ENCODE data around the gene ZMIZ1. TPM values are rescaled to one million over a fixed set of nuclear protein-coding genes. Genes with fewer than 3 reads are reported as not detected.

ZMIZ1 gene
- total RNA-seq, 1 experiment from 2014 or later = 28.4 TPM

DNA sequence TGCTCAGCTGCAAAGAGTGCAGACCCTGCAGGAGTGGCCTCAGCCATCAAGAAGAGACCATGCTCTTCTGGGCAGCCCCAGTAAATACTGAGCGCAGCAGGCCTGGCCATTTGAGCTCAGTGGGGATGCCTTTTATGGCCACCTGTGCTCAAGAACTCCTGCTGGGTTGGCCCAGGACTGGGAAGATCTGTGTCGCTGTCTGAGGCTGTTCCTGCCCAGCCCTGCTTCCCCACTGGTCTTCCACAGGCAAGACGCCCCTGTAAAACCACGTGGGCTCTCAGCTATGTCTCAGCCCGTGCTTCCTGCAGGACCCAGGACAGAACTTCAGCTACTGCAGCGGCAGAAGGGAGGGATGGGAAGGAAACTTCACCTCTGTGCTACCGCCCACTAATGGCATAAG, 268.0 kb downstream of the ZMIZ1 start:
- no peak overlapping the region for H3K4me2 ChIP-seq (ENCODE audit: low read length)
- POLR2A ChIA-PET = no interaction called here

More for the DNA sequence above, 268.0 kb downstream of the ZMIZ1 start:
- H3K27me3 ChIP-seq (ENCODE audit: insufficient read depth, low read length) = no peaks in the 10 kb centered on the region
- no peak for ATAC-seq
- no peak overlapping the region for H2AFZ ChIP-seq (ENCODE audit: low read depth, low read length, poor library complexity, severe bottlenecking)
- no TSS peak for BruUV-seq (replicated peaks)
- no peaks in the 10 kb centered on the region for H3K9me3 ChIP-seq (ENCODE audit: control insufficient read depth in 1 of 2, insufficient read depth in 1 of 2, low read depth in 1 of 2, low read length in 2 of 2)
- peaks cover 0 to 19% of the 10 kb centered on the region in 2 experiments; a peak in 2 of 4 replicates for H3K4me1 ChIP-seq (ENCODE audit: control insufficient read depth in 1 of 2, insufficient read depth in 2 of 2, low read length in 2 of 2)
- intact Hi-C loops (cut with micrococcal nuclease) = no loop called here
- H3K9me2 ChIP-seq (ENCODE audit: insufficient read depth) = no peaks in the 10 kb centered on the region
- no peak overlapping the region for H3K4me3 ChIP-seq (replicated peaks in 1 of 2; ENCODE audit: low read depth in 1 of 2, low read length in 2 of 2)
- ChIA-PET CTCF (interaction anchor here (1.5 kb wide), 1 partner anchor 38 kb away, joined by 3 read pairs; no protein-coding TSS in a partner anchor), RAD21 (ENCODE audit: low non-redundant PET in 1 of 2, low total read pairs in 2 of 2, uncharacterized antibody in 2 of 2, unreplicated experiment in 2 of 2) (no interaction called here)
- TF ChIP-seq CTCF (IDR thresholded peaks at IDR 0.05 in 2 of 3, conservative IDR thresholded peaks at IDR 0.05 in 1 of 3; ENCODE audit: borderline replicate concordance in 1 of 3, insufficient read depth in 1 of 3, low read depth in 2 of 3, low read length in 2 of 3) = no peak
- no peak for TF ChIP-seq JUND (IDR thresholded peaks at IDR 0.05)
- no peak for TF ChIP-seq REST (IDR thresholded peaks at IDR 0.05; ENCODE audit: low read depth)
- no peak for TF ChIP-seq SIN3A (IDR thresholded peaks at IDR 0.05; ENCODE audit: low read depth)
- TF ChIP-seq SRF (IDR thresholded peaks at IDR 0.05; ENCODE audit: low read depth) = no peak
- TF ChIP-seq ATF3 (IDR thresholded peaks at IDR 0.05) = no peak
- no peak for TF ChIP-seq CEBPB (IDR thresholded peaks at IDR 0.05; ENCODE audit: low read depth)
- no peak for TF ChIP-seq SP1 (IDR thresholded peaks at IDR 0.05; ENCODE audit: low read depth)
- no peak for TF ChIP-seq FOSL1 (IDR thresholded peaks at IDR 0.05; ENCODE audit: low read depth)
- no peak for TF ChIP-seq RAD21 (IDR thresholded peaks at IDR 0.05; ENCODE audit: low read depth)
- no peak for TF ChIP-seq ELF1 (IDR thresholded peaks at IDR 0.05; ENCODE audit: borderline replicate concordance, low read depth)
- TF ChIP-seq, protein P1, sequence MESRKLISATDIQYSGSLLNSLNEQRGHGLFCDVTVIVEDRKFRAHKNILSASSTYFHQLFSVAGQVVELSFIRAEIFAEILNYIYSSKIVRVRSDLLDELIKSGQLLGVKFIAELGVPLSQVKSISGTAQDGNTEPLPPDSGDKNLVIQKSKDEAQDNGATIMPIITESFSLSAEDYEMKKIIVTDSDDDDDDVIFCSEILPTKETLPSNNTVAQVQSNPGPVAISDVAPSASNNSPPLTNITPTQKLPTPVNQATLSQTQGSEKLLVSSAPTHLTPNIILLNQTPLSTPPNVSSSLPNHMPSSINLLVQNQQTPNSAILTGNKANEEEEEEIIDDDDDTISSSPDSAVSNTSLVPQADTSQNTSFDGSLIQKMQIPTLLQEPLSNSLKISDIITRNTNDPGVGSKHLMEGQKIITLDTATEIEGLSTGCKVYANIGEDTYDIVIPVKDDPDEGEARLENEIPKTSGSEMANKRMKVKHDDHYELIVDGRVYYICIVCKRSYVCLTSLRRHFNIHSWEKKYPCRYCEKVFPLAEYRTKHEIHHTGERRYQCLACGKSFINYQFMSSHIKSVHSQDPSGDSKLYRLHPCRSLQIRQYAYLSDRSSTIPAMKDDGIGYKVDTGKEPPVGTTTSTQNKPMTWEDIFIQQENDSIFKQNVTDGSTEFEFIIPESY (IDR thresholded peaks at IDR 0.05; ENCODE audit: extremely low read depth, insufficient replicate concordance, low read length) = no peak
- no peak for TF ChIP-seq ZNF274 (IDR thresholded peaks at IDR 0.05; ENCODE audit: low read depth, low read length)
- no peaks in the 10 kb centered on the region for H4K20me1 ChIP-seq (ENCODE audit: insufficient read depth)
- no peaks in the 10 kb centered on the region for H3K79me2 ChIP-seq (ENCODE audit: insufficient read depth, low read length)
- DNase-seq (ENCODE audit: low read depth, low spot score) = no peak
- H3K36me3 ChIP-seq (ENCODE audit: control insufficient read depth in 1 of 2, insufficient read depth in 2 of 2, low read length in 2 of 2) = no peaks in the 10 kb centered on the region
- no peak overlapping the region for H3K27ac ChIP-seq (ENCODE audit: low read depth, low read length)
- no peak overlapping the region for H3K9ac ChIP-seq (ENCODE audit: low read length)
